Stimulated activated CD4-positive, alpha-beta T cell treated with anti-CD3 and anti-CD28 coated beads, Interleukin-15, amount 100 ng/mL, for 24 hours (primary cell): ENCODE measurements around the gene GSTM2.

ENCODE experiments used
- DNase-seq: peaks from one replicate; pipeline ENCODE4 v3.0.0-alpha.2; 2020

Gene GSTM2

GRCh38 chr1:109667452-109668122, at the start of gene GSTM2:
Gene GSTM2, plus strand, starts transcription at chr1:109668057. Its CDS starts 59 bp downstream, at chr1:109668116.
- peak; percentile 94 for DNase-seq

DNA sequence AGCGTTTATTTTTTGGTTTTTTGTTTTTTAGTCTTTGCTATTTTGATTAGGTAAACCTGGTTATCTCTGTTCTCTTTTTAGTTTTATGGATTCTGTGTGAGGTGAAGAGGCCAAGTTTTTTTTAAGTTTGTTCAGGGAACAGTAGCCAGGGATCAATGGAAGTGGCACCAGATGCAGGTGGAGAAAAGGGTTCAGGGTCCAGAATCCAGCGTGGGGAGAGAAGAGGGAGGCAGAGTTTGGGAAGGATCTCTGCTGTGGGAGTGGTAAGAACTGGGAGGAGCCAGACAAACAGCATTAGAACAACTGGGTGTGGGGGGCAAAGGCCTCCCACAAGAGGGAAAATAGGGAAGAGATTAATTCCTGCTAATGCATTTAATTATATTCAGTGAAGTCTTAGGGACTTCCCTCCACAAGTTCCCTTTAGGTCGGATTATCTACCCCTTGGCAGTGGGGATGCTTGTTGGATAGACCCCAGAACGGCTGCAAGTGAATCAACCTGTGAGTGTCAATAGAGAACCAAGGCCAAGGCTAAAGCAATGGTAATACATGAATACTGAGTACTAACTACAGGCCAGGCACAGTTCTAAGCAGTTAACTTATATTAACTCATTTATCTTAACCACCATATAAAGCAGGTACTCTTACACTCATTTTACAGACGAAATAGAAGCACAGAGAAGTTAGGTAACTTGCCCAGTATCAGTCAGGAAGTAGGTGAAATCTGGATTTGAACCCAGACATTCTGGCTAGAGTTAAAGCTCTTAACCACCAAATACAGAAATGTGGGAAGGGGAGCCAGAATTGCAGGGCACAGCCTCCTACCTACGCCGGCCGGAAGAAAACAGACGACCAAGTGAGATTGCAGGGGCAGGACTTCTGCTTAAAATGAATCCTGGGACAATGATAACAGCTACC, 48.9 kb upstream of the GSTM2 start:
- DNase-seq = no peak

DNA sequence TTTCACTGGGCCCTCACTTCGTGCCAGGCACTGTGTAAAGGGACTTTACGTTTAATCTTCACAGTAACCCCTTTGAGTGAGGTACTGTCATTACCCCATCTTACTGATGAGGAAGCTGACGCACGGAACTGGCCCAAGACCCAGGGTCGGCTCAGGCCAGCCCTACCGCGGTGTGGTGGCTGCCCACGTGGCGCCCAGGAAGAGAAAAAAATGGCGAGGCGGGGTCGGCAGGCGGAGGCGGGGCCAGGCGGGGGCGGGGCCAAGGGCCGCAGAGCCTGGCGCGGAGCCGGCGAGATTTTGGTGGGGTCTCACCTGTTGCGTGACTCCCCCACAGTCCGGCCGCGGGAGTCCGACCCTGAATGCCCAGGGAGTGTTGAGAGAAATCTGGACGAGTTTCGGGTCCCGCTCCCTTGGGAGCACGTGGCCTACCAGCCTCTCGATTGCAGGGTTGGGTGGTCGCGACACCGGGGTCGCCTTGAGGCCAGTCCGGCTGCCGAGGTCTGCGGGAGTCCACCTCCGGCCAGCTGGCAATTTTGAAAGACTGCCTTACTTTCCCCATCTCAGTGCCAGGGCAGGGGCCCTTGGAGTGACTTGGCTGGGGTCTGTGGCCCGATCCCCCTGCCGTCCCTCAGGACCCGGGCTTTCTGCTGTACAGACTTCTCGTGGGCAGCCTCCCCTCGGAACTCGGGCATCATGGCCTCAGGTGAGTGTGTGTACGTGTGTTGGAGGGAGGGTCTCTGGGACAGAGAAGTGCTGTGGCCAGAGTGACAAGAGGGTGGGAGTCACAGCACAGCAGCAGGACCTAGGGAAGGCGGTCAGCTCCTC, 48.1 kb upstream of the GSTM2 start, which contains the start of the genes AMPD2 and GNAT2:
Gene AMPD2, plus strand, starts transcription at position 262 of the 825 bp plus-strand sequence. CDS start 1,339 bp downstream, outside the sequence.
Gene GNAT2, minus strand, starts transcription at position 41 of the 825 bp plus-strand sequence. CDS start 6,746 bp downstream, outside the sequence.
- peak; percentile 84 for DNase-seq

- DNase-seq = no peak
Observed at GRCh38 chr1:109620401-109620791, 47.5 kb upstream of the GSTM2 start.

DNA sequence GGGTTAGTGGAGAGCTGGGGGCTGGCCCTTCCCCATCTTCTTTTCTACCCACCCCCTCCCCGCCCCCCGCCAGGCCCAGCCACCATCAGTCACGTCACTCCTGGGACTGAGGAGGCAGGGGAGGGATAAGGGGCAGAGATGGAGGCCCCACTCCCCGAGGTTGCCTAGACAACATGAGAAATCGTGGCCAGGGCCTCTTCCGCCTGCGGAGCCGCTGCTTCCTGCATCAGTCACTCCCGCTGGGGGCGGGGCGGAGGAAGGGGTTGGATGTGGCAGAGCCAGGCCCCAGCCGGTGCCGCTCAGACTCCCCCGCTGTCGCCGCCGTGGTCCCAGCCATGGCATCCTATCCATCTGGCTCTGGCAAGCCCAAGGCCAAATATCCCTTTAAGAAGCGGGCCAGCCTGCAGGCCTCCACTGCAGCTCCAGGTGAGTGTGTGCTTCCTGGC, 47.0 kb upstream of the GSTM2 start:
- DNase-seq = peak; percentile 100

- no peak for DNase-seq
Observed at GRCh38 chr1:109621379-109622136, 46.3 kb upstream of the GSTM2 start.

GRCh38 chr1:109622137-109622892, 45.5 kb upstream of the GSTM2 start:
- no peak for DNase-seq

DNA sequence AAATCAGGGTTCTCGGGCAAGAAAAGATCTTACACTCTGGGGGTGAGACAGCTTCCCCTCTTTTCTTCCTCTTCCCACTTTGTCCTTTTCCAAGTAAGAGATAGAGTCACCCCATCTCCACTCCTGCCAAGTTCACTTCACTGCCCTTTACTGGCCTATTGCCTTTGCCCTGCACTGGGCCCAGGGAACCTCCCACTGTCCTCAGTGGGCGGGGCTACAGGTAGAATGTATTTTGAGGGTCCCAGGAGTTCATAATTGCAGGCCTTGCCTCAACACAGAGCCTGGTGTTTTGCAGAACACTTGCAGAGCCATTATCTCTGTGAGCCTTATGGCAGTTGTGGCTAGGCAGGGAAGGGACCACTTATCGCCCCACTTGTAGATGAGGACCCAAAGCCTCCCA, 45.0 kb upstream of the GSTM2 start:
- DNase-seq = no peak

GRCh38 chr1:109623601-109624161, 44.2 kb upstream of the GSTM2 start:
- no peak for DNase-seq

GRCh38 chr1:109624201-109625010, 43.5 kb upstream of the GSTM2 start:
- DNase-seq = no peak

GRCh38 chr1:109625176-109625575, 42.7 kb upstream of the GSTM2 start:
- DNase-seq = no peak

- DNase-seq = no peak
Observed at GRCh38 chr1:109625601-109626560, 42.0 kb upstream of the GSTM2 start.

DNA sequence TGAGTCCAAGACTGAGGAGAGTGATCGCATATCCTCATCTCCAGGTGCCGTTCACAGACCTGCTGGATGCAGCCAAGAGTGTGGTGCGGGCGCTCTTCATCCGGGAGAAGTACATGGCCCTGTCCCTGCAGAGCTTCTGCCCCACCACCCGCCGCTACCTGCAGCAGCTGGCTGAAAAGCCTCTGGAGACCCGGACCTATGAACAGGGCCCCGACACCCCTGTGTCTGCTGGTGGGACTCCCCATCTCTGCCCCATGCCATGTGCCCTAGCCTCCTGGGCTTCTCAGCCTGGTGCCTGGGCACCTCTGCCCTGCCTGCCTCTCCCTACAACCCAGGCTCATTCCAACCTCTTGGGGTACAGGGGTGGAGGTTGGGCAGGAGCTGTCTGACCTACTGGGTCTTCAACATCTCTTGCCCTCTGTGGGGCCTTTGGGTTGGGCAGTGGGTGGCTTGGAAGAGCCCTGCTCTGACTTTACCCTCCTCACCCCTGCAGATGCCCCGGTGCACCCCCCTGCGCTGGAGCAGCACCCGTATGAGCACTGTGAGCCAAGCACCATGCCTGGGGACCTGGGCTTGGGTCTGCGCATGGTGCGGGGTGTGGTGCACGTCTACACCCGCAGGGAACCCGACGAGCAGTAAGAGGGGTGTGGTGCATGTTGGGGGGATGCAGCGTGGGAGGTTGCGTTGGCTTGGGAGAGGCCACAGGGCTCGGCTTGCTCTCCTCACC, 41.0 kb upstream of the GSTM2 start:
- no peak for DNase-seq

- no peak for DNase-seq
Observed at GRCh38 chr1:109627692-109628399, 40.0 kb upstream of the GSTM2 start.

DNA sequence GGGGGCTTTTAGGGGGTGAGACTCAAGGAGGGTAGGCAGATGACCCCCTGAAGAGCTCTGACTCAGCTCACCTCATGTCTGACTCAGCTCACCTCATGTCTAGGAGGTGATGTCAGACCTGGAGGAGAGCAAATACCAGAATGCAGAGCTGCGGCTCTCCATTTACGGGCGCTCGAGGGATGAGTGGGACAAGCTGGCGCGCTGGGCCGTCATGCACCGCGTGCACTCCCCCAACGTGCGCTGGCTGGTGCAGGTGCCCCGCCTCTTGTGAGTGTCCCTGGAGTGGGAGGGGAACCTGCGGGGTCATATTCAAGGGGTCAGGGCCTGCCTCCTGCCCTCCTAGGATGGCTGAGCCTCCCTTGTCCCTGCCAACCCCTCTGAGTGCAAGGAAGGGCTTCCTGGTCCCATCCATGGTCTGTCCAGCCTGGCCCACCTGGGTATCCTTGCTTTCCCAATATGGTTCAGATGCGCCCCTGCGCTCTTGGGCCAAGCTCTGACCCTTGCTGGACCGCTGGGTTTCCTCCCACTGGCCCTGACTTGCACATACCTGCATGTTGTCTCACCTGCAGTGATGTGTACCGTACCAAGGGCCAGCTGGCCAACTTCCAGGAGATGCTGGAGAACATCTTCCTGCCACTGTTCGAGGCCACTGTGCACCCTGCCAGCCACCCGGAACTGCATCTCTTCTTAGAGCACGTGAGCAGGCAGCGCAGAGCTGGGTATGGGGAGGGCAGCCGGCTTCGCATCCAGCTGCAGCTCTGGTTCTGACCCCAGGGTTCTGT, 39.1 kb upstream of the GSTM2 start:
- DNase-seq = no peak

- no peak for DNase-seq
Observed at GRCh38 chr1:109629372-109630030, 38.4 kb upstream of the GSTM2 start.
